G401 (cell line): ENCODE results near the gene BEX3. TPM values are rescaled to one million over a fixed set of nuclear protein-coding genes. Genes with fewer than 3 reads are reported as not detected.

Source experiments
- DNase-seq: peaks from one replicate; pipeline ENCODE4 v3.0.0-alpha.2; 2015; ENCODE audit warnings: low spot score
- in situ Hi-C: cut with HindIII; loops from 2 replicates; pipeline ENCODE4 v1.10.0; 2016; ENCODE audit warnings: low sequenced_read_pairs, mixed read lengths
- total RNA-seq: library from RNA; depleted of rRNA; stranded (reverse); fragments of >200 nt; shearing (Covaris generic); gene quantifications from 2 replicates; pipeline ENCODE4 v1.2.3, GENCODE V29; 2014; rRNA removed

The BEX3 gene
- total RNA-seq, 1 experiment from 2014 or later = 464 TPM

GRCh38 chrX:103415068-103415467, 38.7 kb downstream of the BEX3 start:
- DNase-seq = no peak
- in situ Hi-C loops = no loop called here

- DNase-seq = no peak
- in situ Hi-C loops = no loop called here
Observed at GRCh38 chrX:103415528-103415927, 39.2 kb downstream of the BEX3 start.

- in situ Hi-C loops = no loop called here
- no peak for DNase-seq
Observed at GRCh38 chrX:103417370-103417769, 41.0 kb downstream of the BEX3 start.

GRCh38 chrX:103417933-103418332, 41.6 kb downstream of the BEX3 start:
- DNase-seq = no peak
- in situ Hi-C loops = no loop called here

GRCh38 chrX:103418811-103419340, 42.5 kb downstream of the BEX3 start:
- no peak for DNase-seq
- in situ Hi-C loops = no loop called here

- in situ Hi-C loops = no loop called here
- DNase-seq = no peak
Observed at GRCh38 chrX:103423955-103424638, 47.8 kb downstream of the BEX3 start.

Other genes starting within 250 kb of the BEX3 start
- 61.7 and 62.2 TPM in 2 replicates for gene BEX4, start 161.4 kb upstream of the BEX3 start, total RNA-seq
- 128 and 162 TPM in 2 replicates for gene TCEAL8, start 121.4 kb upstream of the BEX3 start, total RNA-seq
- gene TCEAL5, start 99.8 kb upstream of the BEX3 start, total RNA-seq = not detected in 2 replicates
- 101 and 163 TPM in 2 replicates for gene BEX2, start 65.5 kb upstream of the BEX3 start, total RNA-seq
- 0.71 TPM in 1 of 2 replicates, not detected in the other for gene TCEAL7, start 46.3 kb upstream of the BEX3 start, total RNA-seq
- 39.1 and 42.6 TPM in 2 replicates for gene TCEAL9, start 20.0 kb upstream of the BEX3 start, total RNA-seq
- not detected in 2 replicates for gene RAB40A, start 143.0 kb downstream of the BEX3 start, total RNA-seq
- gene TCEAL4, start 209.0 kb downstream of the BEX3 start, total RNA-seq = 31.7 and 45.2 TPM in 2 replicates
- gene TCEAL3, start 231.4 kb downstream of the BEX3 start, total RNA-seq = 2.6 TPM in 1 of 2 replicates, not detected in the other